GM12878 (cell line): ENCODE measurements around the gene CD248. TPM values are rescaled to one million over a fixed set of nuclear protein-coding genes. Genes with fewer than 3 reads are reported as not detected.

Experiments used
- ATF3 ChIP-seq: IDR thresholded peaks from 2 replicates; pipeline ENCODE4 v1.6.1; 2011; ENCODE audit warnings: low read depth, mild to moderate bottlenecking, low read length, moderate library complexity, borderline replicate concordance; ENCODE audit errors: extremely low read depth
- CBX3 ChIP-seq: fragments of 200-600 bp; sonication (generic); IDR thresholded peaks from 2 replicates; pipeline ENCODE4 v1.6.1; 2016; ENCODE audit warnings: low read depth, borderline replicate concordance
- CEBPB ChIP-seq, 2 experiments: fragments of 150-350 bp in 1 of 2; IDR thresholded peaks; 2 replicates each; pipeline ENCODE4 v1.6.1; 2012 to 2014; ENCODE audit warnings: low read depth in 2 of 2, low read length in 2 of 2, borderline replicate concordance in 1 of 2, inconsistent platforms in 1 of 2
- CHD2 ChIP-seq: IDR thresholded peaks from 2 replicates; pipeline ENCODE4 v1.6.1; 2011; ENCODE audit warnings: low read depth, low read length, improper control_type of control experiment, borderline replicate concordance
- CHD4 ChIP-seq: fragments of 200-600 bp; sonication (generic); IDR thresholded peaks from 2 replicates; pipeline ENCODE4 v1.6.1; 2016; ENCODE audit warnings: mild to moderate bottlenecking
- CTCF ChIP-seq, 3 experiments: IDR thresholded peaks in 2 of 3; conservative IDR thresholded peaks in 1 of 3; 2 replicates each; pipeline ENCODE4 v1.5.1; 2011; ENCODE audit warnings: low read depth in 3 of 3, low read length in 3 of 3, mild to moderate bottlenecking in 3 of 3, control low read depth in 2 of 3, moderate library complexity in 2 of 3, inconsistent platforms in 1 of 3, mixed read lengths in 1 of 3; ENCODE audit not compliant: control insufficient read depth in 2 of 3, insufficient read depth in 1 of 3; ENCODE audit errors: extremely low read depth in 1 of 3
- CUX1 ChIP-seq: IDR thresholded peaks from 2 replicates; pipeline ENCODE4 v1.6.1; 2012; ENCODE audit warnings: improper control_type of control experiment, low read depth, low read length; ENCODE audit not compliant: insufficient replicate concordance
- DPF2 ChIP-seq: fragments of 450-650 bp; IDR thresholded peaks from 2 replicates; pipeline ENCODE4 v1.6.1; 2017; ENCODE audit warnings: mild to moderate bottlenecking
- IKZF2 ChIP-seq, 2 experiments: fragments of 450-650 bp; IDR thresholded peaks; 2 replicates each; pipeline ENCODE4 v1.6.1; 2017; ENCODE audit warnings: mild to moderate bottlenecking in 2 of 2, moderate library complexity in 2 of 2
- IRF4 ChIP-seq: IDR thresholded peaks from 2 replicates; pipeline ENCODE4 v1.6.1; 2011; ENCODE audit warnings: low read depth, low read length
- LARP7 ChIP-seq: fragments of 450-650 bp; IDR thresholded peaks from 2 replicates; pipeline ENCODE4 v1.6.1; 2017; ENCODE audit warnings: mild to moderate bottlenecking
- MAX ChIP-seq: IDR thresholded peaks from 2 replicates; pipeline ENCODE4 v1.6.1; 2012; ENCODE audit warnings: low read depth, low read length, improper control_type of control experiment
- MYC ChIP-seq: IDR thresholded peaks from 2 replicates; pipeline ENCODE4 v1.6.1; 2011; ENCODE audit warnings: mild to moderate bottlenecking, low read length, moderate library complexity, inconsistent platforms; ENCODE audit not compliant: insufficient read depth, insufficient replicate concordance, insufficient read length, severe bottlenecking
- NBN ChIP-seq: fragments of 450-650 bp; IDR thresholded peaks from 2 replicates; pipeline ENCODE4 v1.6.1; 2016
- NFIC ChIP-seq: IDR thresholded peaks from 2 replicates; pipeline ENCODE4 v1.6.1; 2012; ENCODE audit warnings: low read depth, mild to moderate bottlenecking, inconsistent platforms, low read length, moderate library complexity
- NR2F1 ChIP-seq: fragments of 450-650 bp; conservative IDR thresholded peaks from 2 replicates; pipeline ENCODE4 v1.6.1; 2017; ENCODE audit warnings: mild to moderate bottlenecking
- NRF1 ChIP-seq: conservative IDR thresholded peaks from 2 replicates; pipeline ENCODE4 v1.6.1; 2011; ENCODE audit warnings: mild to moderate bottlenecking, low read depth, low read length, improper control_type of control experiment
- POU2F2 ChIP-seq: IDR thresholded peaks from 3 replicates; pipeline ENCODE4 v1.6.1; 2011; ENCODE audit warnings: low read depth, mild to moderate bottlenecking, low read length, borderline replicate concordance
- RCOR1 ChIP-seq: conservative IDR thresholded peaks from 2 replicates; pipeline ENCODE4 v1.6.1; 2012; ENCODE audit warnings: low read depth, low read length, improper control_type of control experiment
- RELA ChIP-seq: fragments of 450-650 bp; IDR thresholded peaks from 2 replicates; pipeline ENCODE4 v1.8.0; 2014; ENCODE audit warnings: borderline replicate concordance; ENCODE audit not compliant: partially characterized antibody
- RUNX3 ChIP-seq: IDR thresholded peaks from 2 replicates; pipeline ENCODE4 v1.6.1; 2012; ENCODE audit warnings: low read length, inconsistent platforms
- TAF1 ChIP-seq: IDR thresholded peaks from 2 replicates; pipeline ENCODE4 v1.6.1; 2011; ENCODE audit warnings: mild to moderate bottlenecking, low read depth, low read length, borderline replicate concordance
- ZNF217 ChIP-seq: fragments of 450-650 bp; IDR thresholded peaks from 2 replicates; pipeline ENCODE4 v1.6.1; 2017; ENCODE audit warnings: antibody characterized with exemption, mild to moderate bottlenecking
- ZNF274 ChIP-seq: IDR thresholded peaks from one replicate; pipeline ENCODE4 v1.8.0; 2011; ENCODE audit not compliant: insufficient read length, insufficient read depth
- ZNF622 ChIP-seq: fragments of 450-650 bp; IDR thresholded peaks from 2 replicates; pipeline ENCODE4 v1.6.1; 2017; ENCODE audit warnings: mild to moderate bottlenecking, inconsistent platforms
- polyA plus RNA-seq, 11 experiments: library from polyadenylated mRNA; depleted of rRNA in 4 of 11; unstranded in 6 of 11; stranded (reverse) in 5 of 11; fragments of >200 nt; fragmentation: Nextera tagmentation in 4 of 11; fragmentation: Illumina TruSeq in 1 of 11; extraction: Ambion mirVana in 4 of 11; extraction: Trizol in 1 of 11; gene quantifications; 1 replicate in 1 of 11; 2 replicates in 10 of 11; pipeline versions ENCODE4 v1.2.1 to v1.2.3, GENCODE V29; 2011 to 2016; ENCODE audit warnings: inconsistent platforms in 2 of 11, missing spikeins in 2 of 11, low read depth in 1 of 11
- total RNA-seq, 4 experiments: library from RNA; depleted of rRNA in 3 of 4; stranded (reverse); fragments of >200 nt in 3 of 4; fragmentation: Illumina TruSeq in 1 of 4; extraction: Trizol in 1 of 4; gene quantifications; 2 replicates each; pipeline versions ENCODE4 v1.2.1 to v1.2.3, GENCODE V29; 2013 to 2021

The CD248 gene
- total and polyA plus RNA-seq, 10 of the 15 experiments (the other 5 are each of a cell fraction or from before 2014, with no cell fraction given) = 0.10 to 0.21 (median 0.20) TPM; not detected in 7

GRCh38 chr11:66311965-66312548 is 4.8 kb downstream of the CD248 start (continued):
- TF ChIP-seq CHD4 (no peak), RELA (no peak), RUNX3 (0 out of 2 replicates have a peak, but pooled peaks have one; percentile 27), RCOR1 (no peak), POU2F2 (no peak), ZNF217 (no peak), ATF3 (no peak), NRF1 (no peak), CEBPB (IDR thresholded peaks at IDR 0.05; ENCODE audit: borderline replicate concordance in 1 of 2, low read depth in 2 of 2, low read length in 2 of 2) (no peak), NFIC (no peak), ZNF274 (no peak), MAX (no peak), ZNF622 (no peak), IRF4 (peak; percentile 44; the same call in 1 of the 2 replicates), NR2F1 (peak; percentile 54; the same call in 1 of the 2 replicates), LARP7 (peak; percentile 57), TAF1 (peak; percentile 8; the same call in 1 of the 2 replicates), CTCF (IDR thresholded peaks at IDR 0.05 in 2 of 3, conservative IDR thresholded peaks at IDR 0.05 in 1 of 3; ENCODE audit: control insufficient read depth in 2 of 3, extremely low read depth in 1 of 3, insufficient read depth in 1 of 3, low read depth in 3 of 3, low read length in 3 of 3) (peak in 2 of 3 experiments; percentile 91 to 94; a peak in 4 of 6 replicates), CBX3 (no peak), CUX1 (no peak), NBN (peak; percentile 96), CHD2 (no peak), IKZF2 (IDR thresholded peaks at IDR 0.05) (peak; percentile 15 to 49; a peak in 1 of 4 replicates), MYC (no peak), DPF2 (0 out of 2 replicates have a peak, but pooled peaks have one; percentile 23)
